ENCODE results near the gene GABARAPL2. TPM values are rescaled to one million over a fixed set of nuclear protein-coding genes. Genes with fewer than 3 reads are reported as not detected.
"Not testable (repeated sequence)": the region's sequence is repeated elsewhere in the genome, so short reads cannot be mapped to it uniquely, and the experiment has no call there.

GABARAPL2 gene
- total and polyA plus RNA-seq, 2 experiments from 2014 or later: 52.7 to 252 TPM

GRCh38 chr16:75541236-75541635 is 24.9 kb upstream of the GABARAPL2 start:
- Histone ChIP-seq H3K36me3 (ENCODE audit: low read depth) (no peaks in the 10 kb centered on the region; the same call in 1 of the 2 replicates), H3K27me3 (replicated peaks; ENCODE audit: insufficient read depth) (no peaks in the 10 kb centered on the region), H3F3A (ENCODE audit: insufficient read depth) (no peaks in the 10 kb centered on the region), H3K9ac (no peak overlapping the region), H3K4me2 (ENCODE audit: unreplicated experiment) (no peak overlapping the region), H2AFZ (no peak overlapping the region), H3K9me3 (ENCODE audit: low read depth) (no peaks in the 10 kb centered on the region), H3K4me3 (no peak overlapping the region), H3K9me2 (ENCODE audit: insufficient read depth) (no peaks in the 10 kb centered on the region), H3K27ac (no peak overlapping the region), H3K79me2 (ENCODE audit: insufficient read depth) (no peaks in the 10 kb centered on the region), H4K20me1 (ENCODE audit: insufficient read depth) (no peaks in the 10 kb centered on the region), H3K4me1 (ENCODE audit: insufficient read depth) (no peaks in the 10 kb centered on the region)
- no peak for DNase-seq
- TF ChIP-seq EZH2 (IDR thresholded peaks at IDR 0.05; ENCODE audit: insufficient read depth, poor library complexity, severe bottlenecking) (no peak), EZH2phosphoT487 (IDR thresholded peaks at IDR 0.05; ENCODE audit: insufficient read depth, low read depth) (no peak)
- 85% methylated on average over 5 of the region's 5 CpGs for WGBS, 2 experiments (ENCODE audit: low coverage in 1 of 2, low lambda C conversion rate in 2 of 2, missing lambda C conversion rate in 2 of 2)
- in situ Hi-C loops (cut with MboI): no loop called here

GRCh38 chr16:75542462-75542861 is 23.7 kb upstream of the GABARAPL2 start:
- H3K9me3 ChIP-seq (ENCODE audit: low read depth); H4K20me1 ChIP-seq (ENCODE audit: insufficient read depth); H3K27ac ChIP-seq; H3K36me3 ChIP-seq (ENCODE audit: low read depth); H2AFZ ChIP-seq; H3K79me2 ChIP-seq (ENCODE audit: insufficient read depth); DNase-seq; H3K4me3 ChIP-seq; H3K4me1 ChIP-seq (ENCODE audit: insufficient read depth); H3F3A ChIP-seq (ENCODE audit: insufficient read depth); H3K27me3 ChIP-seq (replicated peaks; ENCODE audit: insufficient read depth); H3K9ac ChIP-seq; H3K9me2 ChIP-seq (ENCODE audit: insufficient read depth); H3K4me2 ChIP-seq (ENCODE audit: unreplicated experiment); in situ Hi-C loops (cut with MboI): not testable (repeated sequence)
- 89 to 92% methylated on average over 8 of the region's 8 CpGs for WGBS, 2 experiments (ENCODE audit: low coverage in 1 of 2, low lambda C conversion rate in 2 of 2, missing lambda C conversion rate in 2 of 2)

GRCh38 chr16:75545879-75546278 is 20.3 kb upstream of the GABARAPL2 start:
- H3K4me2 ChIP-seq (ENCODE audit: unreplicated experiment); H3K4me3 ChIP-seq; H3K36me3 ChIP-seq (ENCODE audit: low read depth); H3K9me3 ChIP-seq (ENCODE audit: low read depth); H3K79me2 ChIP-seq (ENCODE audit: insufficient read depth); H2AFZ ChIP-seq; H3K27me3 ChIP-seq (replicated peaks; ENCODE audit: insufficient read depth); H3K9ac ChIP-seq; H4K20me1 ChIP-seq (ENCODE audit: insufficient read depth); H3K27ac ChIP-seq; in situ Hi-C loops (cut with MboI); H3F3A ChIP-seq (ENCODE audit: insufficient read depth); H3K4me1 ChIP-seq (ENCODE audit: insufficient read depth); H3K9me2 ChIP-seq (ENCODE audit: insufficient read depth); DNase-seq: not testable (repeated sequence)
- no CpG with 5 or more reads among the region's 1 CpG for WGBS, 2 experiments (ENCODE audit: low coverage in 1 of 2, low lambda C conversion rate in 2 of 2, missing lambda C conversion rate in 2 of 2)

GRCh38 chr16:75546293-75546692 is 19.9 kb upstream of the GABARAPL2 start:
- no peaks in the 10 kb centered on the region for H3K79me2 ChIP-seq (ENCODE audit: insufficient read depth)
- H3K4me1 ChIP-seq (ENCODE audit: insufficient read depth): no peaks in the 10 kb centered on the region
- H2AFZ ChIP-seq: no peak overlapping the region
- H3K36me3 ChIP-seq (ENCODE audit: low read depth): no peaks in the 10 kb centered on the region; the same call in 1 of the 2 replicates
- H3K27me3 ChIP-seq (replicated peaks; ENCODE audit: insufficient read depth): no peaks in the 10 kb centered on the region
- in situ Hi-C loops (cut with MboI): no loop called here
- WGBS, 2 experiments (ENCODE audit: low coverage in 1 of 2, low lambda C conversion rate in 2 of 2, missing lambda C conversion rate in 2 of 2): 87 to 94% methylated on average over 7 of the region's 7 CpGs
- H3K4me2 ChIP-seq (ENCODE audit: unreplicated experiment): no peak overlapping the region
- H3K9ac ChIP-seq: no peak overlapping the region
- H3K9me3 ChIP-seq (ENCODE audit: low read depth): no peaks in the 10 kb centered on the region
- H3K4me3 ChIP-seq: no peak overlapping the region
- H4K20me1 ChIP-seq (ENCODE audit: insufficient read depth): no peaks in the 10 kb centered on the region
- no peaks in the 10 kb centered on the region for H3F3A ChIP-seq (ENCODE audit: insufficient read depth)
- TF ChIP-seq EZH2phosphoT487 (IDR thresholded peaks at IDR 0.05; ENCODE audit: insufficient read depth, low read depth) (no peak), EZH2 (IDR thresholded peaks at IDR 0.05; ENCODE audit: insufficient read depth, poor library complexity, severe bottlenecking) (no peak)
- H3K9me2 ChIP-seq (ENCODE audit: insufficient read depth): no peaks in the 10 kb centered on the region
- no peak for DNase-seq
- H3K27ac ChIP-seq: no peak overlapping the region

GRCh38 chr16:75548456-75548855 is 17.7 kb upstream of the GABARAPL2 start:
- in situ Hi-C loops (cut with MboI); H3K9ac ChIP-seq; H3K4me2 ChIP-seq (ENCODE audit: unreplicated experiment); H3K4me1 ChIP-seq (ENCODE audit: insufficient read depth); H3K79me2 ChIP-seq (ENCODE audit: insufficient read depth); H3K4me3 ChIP-seq; H4K20me1 ChIP-seq (ENCODE audit: insufficient read depth); H3K9me3 ChIP-seq (ENCODE audit: low read depth); H3K36me3 ChIP-seq (ENCODE audit: low read depth); H2AFZ ChIP-seq; H3K9me2 ChIP-seq (ENCODE audit: insufficient read depth); H3F3A ChIP-seq (ENCODE audit: insufficient read depth); H3K27ac ChIP-seq; H3K27me3 ChIP-seq (replicated peaks; ENCODE audit: insufficient read depth); DNase-seq: not testable (repeated sequence)
- WGBS, 2 experiments (ENCODE audit: low coverage in 1 of 2, low lambda C conversion rate in 2 of 2, missing lambda C conversion rate in 2 of 2): 91 to 94% methylated on average over 9 of the region's 9 CpGs
